GM19025 (cell line): ENCODE measurements around the gene MTG1.
A peak's percentile ranks its signal among the peaks of the same experiment; 100 is the strongest.
"Not testable (repeated sequence)": the region's sequence is repeated elsewhere in the genome, so short reads cannot be mapped to it uniquely, and the experiment has no call there.

ENCODE experiments used
- ATAC-seq: cut with Tn5 transposase; IDR thresholded peaks from one replicate; pipeline ENCODE4 v1.9.1; 2021; ENCODE audit warnings: mild to moderate bottlenecking, low read depth, moderate library complexity; ENCODE audit not compliant: unreplicated experiment

The MTG1 gene

DNA sequence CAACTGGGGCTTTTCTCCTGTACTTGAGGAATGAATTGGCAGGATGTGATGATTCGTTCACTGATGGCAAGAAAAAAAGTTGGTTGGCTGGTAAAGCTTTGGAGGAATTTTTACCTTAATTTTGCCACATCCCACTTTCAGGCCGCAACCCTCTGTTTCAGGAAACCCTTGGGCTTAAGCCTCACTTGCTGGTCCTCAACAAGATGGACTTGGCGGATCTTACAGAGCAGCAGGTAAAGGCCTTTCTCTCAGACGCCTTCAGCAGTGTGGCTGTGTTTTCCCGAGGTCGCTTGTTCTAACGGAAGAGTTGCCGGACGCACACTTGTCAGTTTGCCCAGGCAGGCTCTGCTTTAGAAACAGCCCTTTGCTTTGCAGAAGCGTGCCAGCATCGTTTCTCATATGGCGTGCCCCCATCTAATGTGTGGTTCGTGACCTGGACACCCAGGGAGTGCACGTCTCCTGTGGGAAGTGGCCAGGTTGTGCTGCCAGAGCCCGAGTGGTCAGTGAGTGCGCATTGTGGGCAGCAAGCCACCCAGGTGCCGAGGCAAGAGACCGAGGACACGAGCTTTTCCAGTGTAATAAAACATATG is 2.2 kb downstream of the MTG1 start:
- no peak for ATAC-seq

DNA sequence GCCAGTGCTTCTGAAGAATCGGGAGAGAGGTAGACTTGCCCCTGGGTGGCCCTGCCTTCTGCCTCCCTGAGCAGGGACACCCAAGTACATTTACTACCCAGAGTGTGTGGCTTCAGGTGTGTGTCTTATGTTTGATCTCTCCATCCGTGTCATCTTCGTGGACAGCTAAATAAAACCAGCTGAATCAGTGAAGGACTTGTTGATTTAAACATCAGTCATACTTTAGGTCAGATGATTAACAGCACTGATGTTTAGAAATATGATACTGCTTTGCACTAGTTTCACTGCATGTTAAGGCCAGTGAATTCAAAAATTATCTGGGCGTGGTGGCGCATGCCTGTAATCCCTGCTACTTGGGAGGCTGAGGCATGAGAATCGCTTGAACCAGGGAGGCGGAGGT is 4.0 kb downstream of the MTG1 start:
- no peak for ATAC-seq

DNA sequence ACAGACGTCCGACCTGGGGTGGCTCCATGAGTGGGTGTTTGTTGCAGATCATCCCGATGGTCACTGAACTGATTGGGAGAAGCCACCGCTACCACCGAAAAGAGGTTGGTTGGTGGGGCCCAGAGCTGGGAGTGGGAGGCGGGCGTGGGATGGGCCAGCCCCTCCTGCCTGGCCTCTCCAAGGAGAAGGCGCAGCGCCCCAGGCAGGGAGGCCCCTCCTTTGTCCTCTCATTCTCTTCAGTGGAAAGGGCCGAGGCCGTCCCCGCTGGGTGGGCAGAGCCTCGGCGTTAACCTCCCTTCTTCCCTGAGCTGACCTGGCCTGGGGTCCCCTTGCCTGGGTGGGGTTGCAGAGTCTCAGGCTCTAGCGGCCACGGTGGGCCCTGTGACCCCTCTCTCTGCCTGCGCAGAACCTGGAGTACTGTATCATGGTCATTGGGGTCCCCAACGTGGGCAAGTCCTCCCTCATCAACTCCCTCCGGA is 5.2 kb downstream of the MTG1 start:
- no peak for ATAC-seq

DNA sequence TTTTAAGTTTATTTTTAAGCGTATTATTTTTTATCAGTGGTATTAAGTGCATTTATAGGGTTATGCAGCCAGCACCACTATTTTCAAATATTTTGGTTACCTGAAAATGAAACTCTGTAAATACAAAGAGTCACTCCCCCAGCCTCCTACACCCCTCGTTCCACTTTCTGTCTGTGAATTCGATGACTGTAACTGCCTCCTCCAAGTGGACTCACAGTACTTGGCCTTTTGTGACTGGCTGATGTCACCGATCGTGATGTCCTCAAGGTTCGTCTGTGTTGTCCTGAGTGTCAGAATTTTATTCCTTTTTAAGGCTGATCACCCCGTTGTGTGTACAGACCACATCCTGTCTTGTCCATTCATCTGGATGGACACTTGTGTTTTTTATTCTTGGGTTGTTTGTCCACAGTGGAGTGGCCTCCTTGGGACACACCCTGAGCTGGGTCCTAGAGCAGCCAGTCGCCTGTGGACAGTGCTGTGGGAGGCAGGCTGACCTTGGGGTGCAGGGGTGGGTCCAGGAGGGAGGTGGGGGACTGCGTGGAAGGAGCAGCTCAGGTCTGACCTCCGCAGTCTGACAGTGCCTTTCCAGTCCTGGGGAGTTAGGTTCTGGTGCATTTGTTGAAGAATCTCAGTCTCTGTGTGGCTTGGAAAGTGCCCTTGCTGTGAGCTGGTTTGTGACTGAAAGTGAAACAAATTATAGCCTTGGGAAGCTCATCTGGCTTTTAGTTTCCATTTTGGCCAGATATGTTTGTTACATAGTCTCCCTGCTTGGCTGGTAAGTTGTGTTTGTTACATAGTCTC is 6.9 kb downstream of the MTG1 start:
- ATAC-seq = peak; percentile 59

DNA sequence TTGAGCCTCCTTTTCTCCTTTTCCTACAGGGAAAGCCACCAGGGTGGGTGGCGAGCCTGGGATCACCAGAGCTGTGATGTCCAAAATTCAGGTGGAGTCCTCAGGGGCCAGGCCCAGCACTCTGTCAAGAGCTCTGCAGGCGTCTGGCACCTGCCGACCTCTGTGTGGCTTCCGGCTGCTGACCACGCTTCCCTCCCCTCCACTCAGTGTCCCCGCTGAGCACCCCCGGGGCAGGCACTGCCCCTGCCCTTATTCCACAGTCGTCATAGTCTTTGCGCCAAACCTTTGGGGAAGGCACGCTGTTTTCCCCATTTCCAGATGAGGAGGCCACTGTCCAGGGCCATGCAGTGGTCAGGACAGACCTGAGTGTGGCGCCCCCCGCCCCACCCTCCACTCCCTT is 7.5 kb downstream of the MTG1 start:
- no peak for ATAC-seq

DNA sequence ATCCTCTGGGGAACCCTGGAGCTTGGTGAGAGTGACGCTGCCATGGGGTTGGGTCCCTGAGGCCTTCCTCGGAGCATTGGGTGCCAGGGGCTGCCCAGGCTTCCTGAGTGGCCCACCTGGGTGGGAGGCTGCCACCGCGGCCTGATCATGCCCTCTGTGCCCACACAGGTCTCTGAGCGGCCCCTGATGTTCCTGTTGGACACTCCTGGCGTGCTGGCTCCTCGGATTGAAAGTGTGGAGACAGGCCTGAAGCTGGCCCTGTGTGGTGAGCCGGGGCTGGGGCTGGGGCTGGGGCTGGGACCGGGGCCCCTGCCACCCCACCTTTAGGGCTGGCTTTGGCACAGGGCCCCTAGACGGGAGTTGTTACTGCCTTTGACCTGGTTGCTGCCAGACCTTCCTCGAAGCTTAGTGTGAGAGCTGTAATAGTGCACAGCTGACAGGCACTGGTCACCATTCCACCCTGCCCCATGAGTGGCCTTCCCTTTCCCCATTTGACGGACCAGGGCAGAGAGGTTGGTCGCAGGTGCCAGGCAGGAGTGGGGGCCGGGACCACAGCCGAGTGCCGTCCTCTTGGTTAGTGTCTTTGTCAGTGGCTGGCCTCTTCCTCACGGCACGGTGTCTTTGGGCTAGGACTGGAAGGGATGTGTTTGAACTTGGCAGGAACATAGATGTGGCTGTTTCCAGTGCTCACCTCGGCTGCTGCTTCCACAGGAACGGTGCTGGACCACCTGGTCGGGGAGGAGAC is 8.2 kb downstream of the MTG1 start:
- no peak for ATAC-seq

DNA sequence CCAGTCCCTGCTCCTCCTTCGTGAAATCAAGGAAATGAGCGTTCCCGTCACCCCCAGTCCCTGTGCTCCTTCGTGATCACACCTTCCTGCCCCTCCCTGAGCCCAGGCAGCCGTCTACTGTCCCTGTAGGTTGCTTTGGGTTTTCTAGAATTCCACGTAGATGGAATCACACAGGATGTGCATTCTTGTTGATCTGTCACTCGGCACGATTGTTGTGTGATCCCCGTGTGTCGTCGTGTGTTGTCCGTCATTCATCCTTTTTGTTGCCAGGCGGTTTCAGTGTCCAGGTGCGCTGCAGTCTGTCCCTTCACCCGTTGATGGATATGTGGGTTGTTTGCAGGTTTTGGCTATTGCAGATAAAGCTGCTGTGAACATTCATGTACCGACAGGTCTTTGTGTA is 9.4 kb downstream of the MTG1 start:
- no peak for ATAC-seq

DNA sequence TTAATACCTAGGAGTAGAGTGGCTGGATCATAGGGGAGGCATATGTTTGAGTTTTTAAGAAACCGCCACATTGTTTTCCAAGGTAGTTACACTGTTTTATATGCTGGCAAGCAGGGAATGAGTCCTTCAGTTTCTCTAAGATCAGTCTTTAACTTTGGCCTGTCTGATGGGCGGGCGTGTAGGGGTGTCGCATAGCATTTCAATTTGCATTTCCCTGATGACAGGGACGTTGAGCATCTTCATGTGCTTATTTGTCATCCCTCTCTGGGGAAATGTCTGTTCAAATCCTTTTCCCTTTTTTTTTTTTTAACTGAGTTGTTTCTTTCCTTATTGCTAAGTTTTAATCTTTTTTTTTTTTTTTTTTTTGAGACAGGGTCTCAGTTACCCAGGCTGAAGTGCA is 9.8 kb downstream of the MTG1 start:
- ATAC-seq = no peak

DNA sequence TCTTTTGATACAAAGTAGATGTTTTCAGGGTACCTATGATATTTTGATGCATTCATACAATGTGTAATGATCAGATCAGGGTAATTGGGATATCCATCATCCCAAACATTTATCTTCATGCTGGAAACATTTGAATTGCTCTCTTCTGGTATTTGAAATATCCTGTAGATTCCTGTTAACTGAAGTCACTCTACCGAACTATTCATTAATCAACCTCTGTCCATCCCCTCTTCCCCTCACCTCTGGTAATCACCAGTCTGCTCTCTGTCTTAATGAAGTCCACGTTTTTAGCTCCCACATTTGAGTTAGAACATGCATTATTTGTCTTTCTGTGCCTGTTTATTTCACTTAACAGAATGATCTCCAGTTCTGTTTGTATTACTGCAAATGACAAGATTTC is 11.3 kb downstream of the MTG1 start:
- ATAC-seq = no peak

DNA sequence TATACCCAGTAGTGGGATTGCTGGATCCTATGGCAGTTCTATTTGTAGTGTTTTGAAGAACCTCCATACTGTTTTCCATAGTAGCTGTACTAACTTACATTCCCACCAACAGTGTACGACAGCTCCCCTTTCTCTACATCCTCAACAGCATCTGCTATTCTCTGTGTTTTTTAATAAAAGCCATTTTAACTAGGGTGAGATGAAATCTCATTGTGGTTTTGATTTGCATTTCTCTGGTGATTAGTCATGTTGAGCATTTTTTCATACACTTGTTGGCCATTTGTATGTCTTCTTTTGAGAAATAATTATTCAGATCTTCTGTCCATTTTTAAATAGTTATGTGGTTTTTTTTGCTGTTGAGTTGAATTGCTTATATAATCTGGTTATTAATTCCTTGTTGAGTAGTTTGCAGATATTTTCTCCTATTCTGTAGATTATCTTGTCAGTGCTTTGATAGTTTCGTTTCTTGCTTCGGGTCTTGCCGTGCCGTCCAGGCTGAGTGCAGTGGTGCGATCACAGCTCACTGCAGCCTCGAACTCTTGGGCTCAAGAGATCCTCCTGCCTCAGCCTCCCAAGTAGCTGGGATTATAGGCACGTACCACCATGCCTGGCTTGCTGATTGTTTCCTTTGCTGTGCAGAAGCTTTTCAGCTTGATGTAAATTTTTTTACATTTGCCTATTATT is 12.0 kb downstream of the MTG1 start:
- ATAC-seq = no peak

DNA sequence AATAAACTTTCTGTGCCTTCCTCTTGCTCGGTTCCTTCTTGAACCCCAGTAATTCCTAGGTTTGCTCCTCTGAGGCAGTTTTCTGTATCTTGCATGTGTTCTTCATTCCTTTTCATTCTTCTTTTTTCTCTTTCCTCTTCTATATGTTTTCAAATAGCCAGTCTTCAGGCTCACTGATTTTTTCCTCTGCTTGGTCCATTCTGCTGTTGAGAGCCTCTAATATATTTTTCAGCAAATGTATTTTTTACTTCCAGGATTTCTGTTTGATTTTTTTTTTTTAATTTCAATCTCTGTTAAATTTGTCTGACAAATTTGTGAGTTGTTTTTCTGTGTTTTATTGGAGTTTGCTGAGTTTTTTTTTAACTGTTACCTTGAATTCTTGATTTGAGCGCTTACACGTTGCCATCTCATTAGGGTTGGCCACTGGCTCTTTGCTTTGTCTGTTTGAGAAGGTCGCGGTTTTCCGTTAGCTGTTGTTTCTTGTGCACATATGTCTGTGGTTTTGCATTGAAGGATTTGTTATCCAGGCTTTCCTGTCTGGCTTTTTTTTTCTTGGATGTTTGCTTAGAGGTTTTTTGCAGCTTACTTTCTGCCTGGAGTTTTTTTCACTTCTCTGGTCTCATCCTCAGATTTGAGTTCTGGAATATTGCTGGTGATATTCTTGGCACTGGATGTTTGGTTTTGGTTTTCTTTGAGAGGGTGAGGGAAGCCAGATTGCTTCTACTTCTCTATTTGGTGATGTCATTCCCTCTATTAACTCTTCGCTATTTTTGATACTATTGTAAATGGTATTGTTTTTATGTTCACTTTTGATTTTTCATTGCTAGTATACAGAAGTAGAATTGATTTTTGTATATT is 17.8 kb downstream of the MTG1 start:
- ATAC-seq = no peak

DNA sequence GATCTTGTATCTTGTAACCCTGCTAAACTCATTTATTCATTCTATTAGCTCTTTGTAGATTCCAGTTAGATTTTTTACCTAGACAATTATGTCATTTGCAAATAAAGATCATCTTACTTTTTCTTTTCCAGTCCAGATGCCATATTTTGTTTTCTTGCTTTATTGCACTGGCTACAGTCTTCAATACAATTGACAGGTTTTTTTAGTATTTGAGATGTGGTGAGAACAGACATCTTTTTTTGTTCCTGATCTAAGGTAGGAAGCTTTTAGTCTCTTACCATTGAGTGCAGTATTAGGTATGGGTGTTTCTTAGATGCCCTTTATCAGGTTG is 18.4 kb downstream of the MTG1 start:
- no peak for ATAC-seq

DNA sequence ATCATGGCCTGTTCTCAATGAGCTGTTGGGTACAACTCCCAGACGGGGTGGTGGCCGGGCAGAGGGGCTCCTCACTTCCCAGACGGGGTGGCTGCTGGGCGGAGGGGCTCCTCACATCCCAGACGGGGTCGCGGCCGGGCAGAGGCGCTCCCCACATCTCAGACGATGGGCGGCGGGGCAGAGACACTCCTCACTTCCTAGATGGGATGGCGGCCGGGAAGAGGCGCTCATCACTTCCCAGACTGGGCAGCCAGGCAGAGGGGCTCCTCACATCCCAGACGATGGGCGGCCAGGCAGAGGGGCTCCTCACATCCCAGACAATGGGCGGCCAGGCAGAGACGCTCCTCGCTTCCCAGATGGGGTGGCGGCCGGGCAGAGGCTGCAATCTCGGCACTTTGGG is 20.4 kb downstream of the MTG1 start:
- ATAC-seq = not testable (repeated sequence)

DNA sequence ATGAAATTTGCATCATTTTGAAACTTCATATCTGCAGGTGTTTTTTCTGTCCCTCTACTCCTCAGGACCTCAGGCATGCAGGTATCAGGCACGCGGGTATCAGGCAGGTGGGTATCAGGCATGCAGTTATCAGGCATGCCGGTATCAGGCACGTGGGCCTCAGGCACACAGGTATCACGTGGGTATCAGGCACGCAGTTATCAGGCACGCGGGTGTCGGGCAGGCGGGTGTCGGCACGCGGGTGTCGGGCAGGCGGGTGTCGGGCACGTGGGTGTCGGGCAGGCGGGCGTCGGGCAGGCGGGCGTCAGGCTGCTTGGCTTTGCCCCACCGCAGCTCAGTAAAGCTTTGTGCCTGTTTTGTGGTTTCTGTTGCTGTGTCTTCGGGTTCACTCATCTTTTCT is 21.8 kb downstream of the MTG1 start:
- no peak for ATAC-seq

DNA sequence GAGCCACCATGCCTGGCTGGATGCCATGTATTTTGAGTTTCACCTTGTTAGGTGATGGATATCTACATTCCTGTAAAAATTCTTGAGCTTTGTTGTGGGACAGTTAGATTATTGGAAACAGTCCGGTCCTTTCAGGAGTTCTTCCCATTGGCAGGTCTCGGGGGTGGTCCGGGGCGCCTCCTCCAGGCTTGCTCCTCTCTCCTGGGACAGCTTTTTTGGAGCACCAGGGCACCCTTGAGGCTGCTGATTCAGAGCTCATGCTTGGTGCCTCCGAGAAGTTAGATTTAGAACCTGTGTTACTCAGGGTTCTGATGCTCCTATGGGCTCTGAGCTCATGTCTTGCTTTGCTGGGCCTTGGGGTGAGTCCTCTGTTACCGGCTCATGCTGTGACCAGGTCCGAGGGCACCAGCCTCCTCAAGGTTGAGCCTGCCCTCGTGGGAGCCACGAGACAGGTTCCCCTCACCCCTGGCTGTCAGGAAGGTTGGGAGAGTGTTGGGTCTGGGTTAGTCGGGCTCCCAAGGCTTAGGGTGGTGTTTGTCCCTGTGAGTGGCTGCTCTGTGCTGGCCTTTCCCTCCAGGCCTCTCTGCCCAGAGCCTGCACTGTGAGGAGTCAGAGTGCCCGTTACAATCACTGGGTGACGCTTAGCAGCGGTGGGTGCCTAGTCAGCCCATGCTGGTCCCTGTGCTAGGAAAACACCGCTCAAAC is 24.5 kb downstream of the MTG1 start:
- ATAC-seq = no peak

DNA sequence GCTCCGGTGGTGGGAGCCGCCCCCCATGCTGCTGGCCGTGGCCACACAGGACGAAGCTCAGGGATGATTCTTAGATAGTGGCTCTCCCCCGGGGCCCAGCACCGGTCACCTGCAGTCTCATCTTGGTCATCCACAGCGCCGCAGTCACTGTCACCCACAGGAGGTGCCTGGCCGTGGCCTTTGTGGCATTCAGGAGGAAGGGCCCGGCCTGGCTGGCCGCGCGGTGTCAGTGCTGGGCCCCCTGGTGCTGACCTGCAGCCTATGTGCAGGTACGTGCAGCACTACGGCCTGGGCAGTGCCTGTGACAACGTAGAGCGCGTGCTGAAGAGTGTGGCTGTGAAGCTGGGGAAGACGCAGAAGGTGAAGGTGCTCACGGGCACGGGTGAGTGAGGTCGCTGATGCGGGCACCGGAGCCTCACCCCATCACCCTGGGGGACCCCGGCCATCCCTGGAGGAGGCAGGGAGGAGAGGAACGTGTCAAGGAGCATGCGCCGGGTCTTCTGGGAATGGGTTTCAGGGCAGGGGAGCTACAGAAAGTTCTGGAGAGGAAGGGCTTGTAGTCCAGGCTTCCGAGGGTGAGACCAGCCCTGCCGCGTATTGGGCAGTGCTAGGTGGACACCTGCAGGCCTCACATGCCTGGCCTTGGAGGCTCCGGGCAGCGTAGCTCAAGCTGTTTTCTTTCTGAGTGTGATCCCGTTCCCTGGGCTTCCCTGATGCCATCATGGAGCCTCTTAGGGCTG is 25.4 kb downstream of the MTG1 start:
- ATAC-seq = no peak

DNA sequence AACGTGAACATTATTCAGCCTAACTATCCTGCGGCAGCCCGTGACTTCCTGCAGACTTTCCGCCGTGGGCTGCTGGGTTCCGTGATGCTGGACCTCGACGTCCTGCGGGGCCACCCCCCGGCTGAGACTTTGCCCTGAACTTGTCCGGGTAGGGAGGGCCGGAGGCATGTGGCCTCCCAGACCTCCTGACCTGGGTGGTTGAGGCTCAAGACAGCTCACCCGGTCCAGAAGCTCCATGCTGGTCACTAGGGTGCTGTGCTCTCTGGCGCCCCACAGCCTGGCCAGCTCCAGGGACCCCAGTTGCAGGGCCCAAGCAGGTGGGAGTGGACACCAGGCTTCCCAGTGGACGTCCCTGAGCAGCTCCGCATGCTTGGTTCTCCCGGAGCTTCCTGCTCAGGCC is 26.1 kb downstream of the MTG1 start:
- ATAC-seq = no peak

DNA sequence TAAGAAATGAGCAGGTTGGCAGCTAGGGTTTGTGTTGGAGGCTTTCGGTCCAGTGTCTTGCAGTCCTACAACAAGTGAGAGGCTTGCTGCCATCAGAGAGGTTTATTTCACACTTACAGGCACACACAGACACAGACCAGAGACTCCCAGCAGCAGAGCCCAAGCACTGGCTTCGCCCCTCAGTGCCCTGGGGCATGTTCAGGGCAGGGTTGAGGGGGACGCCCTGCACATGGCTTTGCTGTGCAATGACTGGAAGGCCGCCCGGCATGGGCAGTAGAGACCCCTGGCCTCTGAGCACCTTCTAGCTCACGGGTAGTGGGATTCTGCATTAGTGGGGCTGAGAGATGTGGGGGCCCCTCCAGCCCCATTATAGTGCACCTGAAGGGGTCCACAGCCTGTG is 26.6 kb downstream of the MTG1 start:
- ATAC-seq = no peak
